HG03342 (cell line): Measurements from ENCODE around the gene P2RY14.

Experiments used
- ATAC-seq: cut with Tn5 transposase; IDR thresholded peaks from one replicate; pipeline ENCODE4 v1.9.1; 2021; ENCODE audit warnings: mild to moderate bottlenecking, moderate library complexity; ENCODE audit not compliant: unreplicated experiment

The P2RY14 gene

DNA sequence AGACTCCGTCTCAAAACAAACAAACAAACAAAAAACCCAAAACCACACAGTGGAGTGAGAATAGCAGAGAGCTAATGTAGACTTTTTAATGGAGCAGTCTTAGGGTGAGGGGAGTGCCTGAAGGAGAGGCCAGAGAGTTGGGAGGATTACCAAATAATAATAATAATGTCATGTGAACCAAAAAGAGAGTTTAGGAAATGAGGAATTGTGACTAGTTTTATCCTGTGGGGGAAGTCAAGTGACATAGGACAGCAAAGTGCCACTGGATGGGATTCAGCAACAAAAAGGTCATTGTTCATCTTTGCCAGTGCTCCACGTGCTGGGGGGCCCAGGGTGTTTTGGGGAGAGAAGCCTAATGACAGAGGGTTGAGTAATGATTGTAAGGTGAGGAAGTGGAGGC lies 25.4 kb upstream of the P2RY14 start:
- ATAC-seq: no peak

DNA sequence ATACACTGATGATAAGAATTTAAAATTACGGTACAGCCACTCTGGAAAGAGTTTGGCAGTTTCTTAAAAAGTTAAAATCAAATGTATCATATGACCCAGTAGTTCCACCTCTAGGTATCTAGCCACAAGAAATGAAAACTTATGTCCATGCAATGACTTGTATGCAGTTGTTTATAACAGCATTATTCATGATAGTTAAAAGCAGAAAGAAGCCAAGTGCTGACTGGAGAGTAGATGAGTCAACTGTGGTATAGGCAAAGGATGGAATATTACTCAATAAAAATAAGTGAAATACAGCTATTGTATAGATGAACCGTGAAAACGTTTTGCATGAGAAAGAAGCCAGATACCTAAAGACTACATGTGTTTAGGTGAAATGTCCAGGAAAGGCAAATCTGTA lies 23.4 kb upstream of the P2RY14 start:
- ATAC-seq: no peak

DNA sequence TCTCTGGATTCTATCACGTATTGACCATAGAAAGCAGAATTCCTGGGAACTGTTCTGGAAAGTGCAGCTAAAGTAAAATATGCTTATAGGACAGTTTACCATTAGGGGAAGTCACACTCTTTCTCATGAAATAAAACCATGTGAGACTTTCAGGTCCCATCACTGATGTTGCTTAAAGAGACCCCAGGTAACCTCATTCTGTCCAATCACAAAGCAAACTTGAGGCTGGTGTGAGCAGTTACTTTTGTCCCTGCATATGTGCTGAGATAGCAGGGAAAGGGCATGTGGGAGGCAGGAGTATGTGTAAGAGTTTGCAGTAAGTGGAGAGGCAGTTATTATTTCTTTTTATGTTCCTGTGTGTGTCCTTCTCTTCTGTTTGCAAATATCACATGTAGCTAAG lies 22.2 kb upstream of the P2RY14 start:
- ATAC-seq: no peak

DNA sequence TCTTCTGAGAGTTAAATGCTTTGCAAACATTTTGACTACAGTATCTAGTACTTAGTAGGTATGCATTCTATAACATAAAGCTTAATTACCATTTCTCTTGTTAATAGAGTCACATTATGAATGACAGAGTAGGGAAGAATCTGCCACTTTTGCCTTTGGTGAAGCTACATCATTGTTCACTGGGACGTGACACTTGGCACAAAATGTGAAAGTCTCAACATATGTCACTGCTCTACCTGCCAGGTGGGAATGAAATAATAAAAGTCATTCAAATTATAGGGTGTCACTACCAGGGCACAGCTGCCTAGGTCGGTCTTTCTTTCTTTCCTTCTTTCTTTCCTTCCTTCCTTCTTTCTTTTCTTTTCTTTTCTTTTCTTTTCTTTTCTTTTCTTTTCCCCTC lies 20.7 kb upstream of the P2RY14 start:
- no peak for ATAC-seq

DNA sequence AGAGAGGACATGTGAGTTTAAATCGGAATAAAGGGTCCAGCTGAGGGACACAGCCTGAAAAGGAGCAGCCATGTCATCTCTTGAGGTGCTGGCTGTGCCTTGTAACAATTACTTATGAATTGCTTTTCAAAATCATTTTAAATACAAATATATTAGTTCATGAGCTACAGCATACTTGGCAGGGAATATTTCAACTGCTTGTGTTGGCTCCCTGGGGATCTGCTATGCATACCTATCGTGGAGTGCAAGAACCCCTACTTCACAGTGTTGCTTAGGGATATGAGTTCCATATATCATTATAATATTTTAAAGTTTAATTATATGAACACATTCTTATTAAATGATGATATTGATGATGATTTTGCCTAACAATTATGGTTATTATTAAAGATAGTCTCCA lies 19.1 kb upstream of the P2RY14 start:
- no peak for ATAC-seq

DNA sequence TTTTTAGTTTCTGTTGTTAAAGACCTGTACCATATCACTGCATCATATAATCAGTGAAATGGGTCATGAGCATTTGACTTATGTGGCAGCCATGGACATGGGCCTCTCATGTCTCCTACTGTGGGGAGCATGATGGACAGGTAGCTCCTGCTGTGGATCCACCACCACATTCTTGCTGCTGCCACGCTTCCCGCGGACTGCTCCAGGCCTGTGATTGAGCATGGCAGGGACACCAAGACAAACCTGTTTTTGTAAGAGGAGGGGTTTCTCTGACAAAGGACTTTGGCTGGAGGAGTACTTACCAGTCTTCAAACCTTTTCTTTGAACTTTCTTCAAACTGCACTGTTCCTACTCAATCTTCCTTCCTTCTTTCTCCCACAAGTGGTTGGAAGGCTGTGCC lies 17.9 kb upstream of the P2RY14 start:
- no peak for ATAC-seq

DNA sequence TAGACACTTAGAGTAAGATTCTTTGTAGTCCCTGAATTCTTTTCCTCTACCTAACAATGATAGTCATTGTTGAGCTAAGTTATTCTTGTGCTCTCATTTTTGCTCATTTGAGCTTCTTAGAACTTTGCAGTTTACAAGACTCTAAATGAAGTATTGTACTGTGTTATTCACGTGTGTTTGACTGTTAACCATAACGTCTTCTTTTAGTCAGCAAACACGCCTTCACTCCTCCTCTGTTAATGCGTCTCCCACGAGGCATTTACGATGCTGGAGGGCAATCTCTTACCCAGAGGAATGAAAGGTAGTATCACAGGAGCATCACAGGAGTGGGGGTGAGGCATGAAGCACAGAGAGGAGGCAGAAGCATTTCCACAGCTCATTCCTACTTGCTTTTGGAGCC lies 14.8 kb upstream of the P2RY14 start:
- no peak for ATAC-seq

DNA sequence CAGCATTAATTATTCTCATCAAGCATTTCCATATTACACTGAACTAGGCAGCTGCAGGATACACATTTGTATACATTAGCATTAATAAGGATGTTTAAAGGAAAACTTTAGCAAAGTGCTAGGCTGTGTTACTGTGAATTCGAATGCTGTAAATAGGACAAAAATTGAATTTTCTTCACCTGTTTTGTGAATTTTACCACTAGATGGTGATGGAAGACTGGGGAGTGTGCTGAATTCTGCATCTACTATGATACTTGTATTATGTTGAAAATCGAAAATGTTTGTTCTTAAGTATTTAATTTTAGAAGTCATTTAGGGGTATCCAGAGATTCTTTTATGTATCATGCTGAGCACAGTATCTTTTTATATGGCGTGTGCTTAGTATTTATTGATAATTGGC lies 12.3 kb upstream of the P2RY14 start:
- ATAC-seq: no peak

DNA sequence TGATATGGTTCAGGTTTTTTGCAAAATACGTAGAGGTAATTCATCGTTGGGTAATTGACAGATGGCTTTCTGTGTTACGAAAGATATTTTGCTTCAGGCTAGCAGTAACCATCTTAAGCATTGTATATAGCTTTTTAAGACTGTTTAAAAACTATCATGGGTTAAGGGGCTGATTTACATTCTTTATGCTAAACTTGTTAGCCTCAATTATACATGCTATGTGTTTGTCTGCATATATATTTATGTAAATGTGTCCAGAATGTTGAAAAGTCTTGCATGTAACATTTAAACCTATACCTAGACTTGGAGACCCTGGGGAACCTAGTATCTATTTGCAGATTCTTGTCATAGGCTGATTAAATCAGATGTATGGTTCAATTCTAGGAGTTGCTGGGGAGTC lies 11.1 kb upstream of the P2RY14 start:
- ATAC-seq: no peak

DNA sequence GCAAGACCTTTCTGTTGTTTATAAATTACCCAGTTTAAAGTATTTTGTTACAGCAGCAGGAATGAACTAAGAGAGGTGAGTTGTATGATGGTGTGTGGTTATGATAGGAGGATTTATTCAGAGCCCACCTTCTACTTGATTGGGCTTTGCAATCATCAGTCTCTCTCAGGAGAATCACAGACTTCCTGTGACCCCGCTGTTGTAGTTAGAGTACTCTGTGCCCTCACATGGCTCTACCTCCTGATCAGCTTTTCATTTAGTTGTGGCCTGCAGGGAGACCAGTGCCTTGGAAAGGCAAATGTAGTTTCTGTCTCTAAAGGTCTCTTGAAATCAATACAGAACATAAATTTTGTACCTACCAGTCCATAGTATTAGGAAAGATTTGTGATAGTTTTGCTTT lies 7.6 kb upstream of the P2RY14 start:
- ATAC-seq: no peak

DNA sequence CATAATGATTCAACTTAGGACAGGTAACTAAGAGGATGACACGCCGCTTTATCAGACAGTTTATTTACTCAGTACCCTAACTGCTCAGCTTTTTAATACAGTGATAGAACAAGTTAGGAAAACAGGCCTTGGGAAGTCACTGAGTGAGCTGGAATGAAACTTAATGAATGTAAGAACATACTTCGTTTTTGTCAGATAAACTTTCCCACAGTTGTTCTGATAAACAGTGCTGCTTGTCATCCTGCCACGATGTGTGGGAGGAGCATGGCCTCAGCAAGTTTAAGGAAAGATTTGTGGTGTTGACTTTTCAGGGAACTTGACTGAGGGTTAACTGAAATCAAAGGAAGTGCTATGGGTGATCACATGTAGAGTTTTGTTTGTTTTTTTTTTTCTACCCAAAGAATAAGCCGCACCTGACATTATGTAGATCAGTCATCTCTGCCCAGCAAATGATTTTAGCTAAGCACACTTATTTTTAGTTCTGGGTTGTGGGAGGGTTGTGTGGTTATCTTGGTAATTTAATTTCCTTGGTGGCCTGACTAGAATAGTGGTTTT lies 5.6 kb upstream of the P2RY14 start:
- no peak for ATAC-seq

DNA sequence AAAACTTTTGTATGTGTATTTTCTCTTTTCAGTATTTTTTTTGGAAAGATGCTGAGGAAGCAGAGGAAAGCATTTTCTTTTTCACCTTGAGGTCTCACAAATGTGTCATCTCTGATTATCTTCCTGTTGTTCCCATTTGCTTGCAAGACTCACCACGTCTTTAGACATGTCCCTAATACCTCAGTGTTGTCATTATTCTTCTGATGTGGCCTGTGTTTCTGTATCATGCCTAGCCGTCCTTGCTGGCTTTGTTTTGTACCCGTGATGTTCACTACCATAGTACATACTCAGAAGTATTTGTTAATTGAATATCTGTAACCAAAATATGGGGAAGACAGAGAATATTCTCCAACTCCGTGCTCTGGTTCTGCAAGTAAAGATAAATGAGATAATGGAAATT lies 5.0 kb upstream of the P2RY14 start:
- no peak for ATAC-seq

DNA sequence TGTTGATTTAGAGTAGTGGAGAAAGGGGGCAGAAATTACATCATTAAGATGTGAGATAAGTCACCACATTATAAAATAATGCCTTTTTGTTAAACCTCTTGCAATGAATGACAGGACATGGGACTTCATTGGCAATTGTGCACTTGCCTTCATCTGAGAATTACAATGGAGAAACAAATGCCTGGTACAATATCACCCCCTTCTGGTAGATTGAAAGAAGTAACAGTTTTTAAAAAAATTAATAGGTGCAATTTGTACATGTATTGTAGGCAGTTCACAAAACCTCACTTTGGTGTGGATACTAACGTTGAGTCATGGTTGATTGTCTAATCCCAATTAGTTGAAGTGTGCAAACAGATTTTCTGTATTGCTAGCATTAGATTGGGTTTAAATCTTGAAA lies 4.6 kb upstream of the P2RY14 start:
- ATAC-seq: no peak

DNA sequence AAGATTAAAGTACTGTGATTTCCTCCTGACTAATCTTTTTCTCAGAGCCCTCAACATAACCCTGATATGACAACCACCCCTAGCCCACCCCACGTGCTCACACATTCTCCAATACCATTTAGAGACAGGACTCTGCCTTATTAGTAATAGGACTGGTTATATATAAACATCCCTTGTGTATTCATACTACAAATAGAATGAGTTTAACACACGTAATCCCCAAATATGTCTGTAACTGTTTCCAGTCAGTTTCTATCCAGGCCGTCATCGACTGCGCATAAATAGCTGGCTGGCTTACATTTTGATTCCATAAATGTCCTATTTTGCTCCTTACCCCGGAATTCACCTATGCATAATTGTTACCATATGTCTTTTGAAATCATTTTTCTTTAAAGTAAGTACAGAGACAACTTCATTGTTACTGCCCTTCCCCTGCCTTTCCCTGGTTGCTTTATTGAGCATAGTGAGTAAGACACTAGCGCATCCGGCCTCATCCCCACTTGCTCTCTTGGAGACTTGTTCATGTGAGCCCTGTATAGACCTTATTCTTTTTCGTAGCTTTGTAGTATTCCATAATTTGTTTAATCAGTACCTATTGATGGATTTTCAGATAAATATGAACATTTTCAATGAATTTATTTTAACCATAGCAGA lies 3.5 kb upstream of the P2RY14 start:
- no peak for ATAC-seq

DNA sequence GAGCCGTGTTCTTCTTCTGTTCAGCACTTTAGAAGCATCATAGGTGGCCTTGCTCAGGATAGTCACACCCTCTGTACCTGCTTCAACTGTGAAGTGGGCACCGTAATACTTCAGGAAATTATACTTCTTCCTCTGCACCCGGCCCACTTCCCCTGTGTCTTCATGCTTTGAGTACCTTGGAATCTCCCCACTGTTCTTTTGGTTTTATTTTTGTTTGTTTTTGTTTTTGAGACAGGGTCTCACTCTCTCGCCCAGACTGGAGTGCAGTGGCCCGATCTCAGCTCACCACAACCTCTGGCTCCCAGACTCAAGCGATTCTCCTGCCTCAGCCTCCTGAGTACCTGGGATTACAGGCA lies 1.7 kb downstream of the P2RY14 start:
- ATAC-seq: peak; percentile 71

DNA sequence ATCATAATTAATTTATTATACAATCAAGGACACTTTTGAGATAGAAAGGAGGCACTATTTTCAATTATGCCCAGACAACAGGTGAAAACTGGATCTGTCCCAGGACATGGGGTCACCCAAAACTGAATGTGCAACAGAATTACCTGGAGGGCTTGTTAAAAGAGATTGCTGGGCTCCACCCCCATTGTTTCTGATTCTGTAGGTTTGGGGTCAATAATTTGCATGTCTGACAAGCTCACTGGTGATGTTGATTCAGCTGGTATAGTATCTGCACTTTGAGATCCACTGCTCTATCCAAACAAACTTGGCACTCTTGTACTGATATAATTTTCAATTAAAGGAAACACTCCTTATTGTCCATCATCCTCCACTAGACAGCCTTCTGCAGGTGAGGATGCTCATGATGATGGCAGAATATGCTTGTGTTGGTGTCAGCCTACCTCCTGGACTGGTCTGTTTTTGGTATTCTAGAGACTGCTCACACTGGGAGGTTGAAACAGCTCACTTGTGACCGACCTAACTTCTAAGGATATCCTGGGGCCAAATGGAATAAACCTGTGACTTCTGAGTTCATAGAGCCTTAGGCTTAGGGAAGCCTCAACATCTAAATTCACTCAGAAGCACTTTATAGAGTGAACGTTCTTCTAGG lies 2.2 kb downstream of the P2RY14 start:
- peak; percentile 23 for ATAC-seq

DNA sequence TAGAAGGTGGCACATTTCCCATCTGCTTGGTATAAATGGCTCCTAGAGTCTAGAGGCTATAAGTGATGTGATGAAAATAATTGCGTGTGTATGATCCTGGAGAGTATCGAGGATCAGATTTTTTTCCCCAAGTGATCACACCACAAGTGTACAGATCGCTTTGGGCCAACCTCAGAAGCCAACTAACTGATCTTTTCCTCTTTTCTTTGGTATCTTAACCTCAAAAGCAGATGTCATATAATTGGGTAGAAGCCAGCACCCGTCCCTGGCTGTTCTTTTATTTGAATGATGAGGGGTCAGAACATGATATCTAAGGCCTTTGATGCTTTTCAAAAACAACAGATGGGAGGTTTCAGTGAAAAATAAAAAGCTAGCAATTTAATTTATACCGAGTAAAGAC lies 3.3 kb downstream of the P2RY14 start:
- no peak for ATAC-seq

DNA sequence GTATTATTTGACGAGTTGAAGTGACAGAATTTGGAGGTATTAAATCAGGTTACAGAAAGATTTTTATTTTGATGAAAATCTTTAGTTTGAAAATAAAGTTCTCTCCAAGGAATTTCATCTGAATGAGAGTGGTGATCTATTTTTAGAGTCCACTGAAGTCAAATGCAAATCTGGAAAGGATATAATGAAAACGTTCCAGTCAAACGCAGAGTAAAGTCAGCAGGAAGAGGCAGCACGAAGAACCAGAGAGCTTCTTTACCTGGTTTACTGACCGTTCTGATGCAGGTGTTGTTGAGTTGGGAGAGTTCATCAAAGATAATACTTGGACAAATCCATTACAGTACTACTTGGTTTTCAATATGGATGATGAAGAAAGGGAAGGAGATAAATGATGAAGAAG lies 8.7 kb downstream of the P2RY14 start:
- ATAC-seq: no peak

DNA sequence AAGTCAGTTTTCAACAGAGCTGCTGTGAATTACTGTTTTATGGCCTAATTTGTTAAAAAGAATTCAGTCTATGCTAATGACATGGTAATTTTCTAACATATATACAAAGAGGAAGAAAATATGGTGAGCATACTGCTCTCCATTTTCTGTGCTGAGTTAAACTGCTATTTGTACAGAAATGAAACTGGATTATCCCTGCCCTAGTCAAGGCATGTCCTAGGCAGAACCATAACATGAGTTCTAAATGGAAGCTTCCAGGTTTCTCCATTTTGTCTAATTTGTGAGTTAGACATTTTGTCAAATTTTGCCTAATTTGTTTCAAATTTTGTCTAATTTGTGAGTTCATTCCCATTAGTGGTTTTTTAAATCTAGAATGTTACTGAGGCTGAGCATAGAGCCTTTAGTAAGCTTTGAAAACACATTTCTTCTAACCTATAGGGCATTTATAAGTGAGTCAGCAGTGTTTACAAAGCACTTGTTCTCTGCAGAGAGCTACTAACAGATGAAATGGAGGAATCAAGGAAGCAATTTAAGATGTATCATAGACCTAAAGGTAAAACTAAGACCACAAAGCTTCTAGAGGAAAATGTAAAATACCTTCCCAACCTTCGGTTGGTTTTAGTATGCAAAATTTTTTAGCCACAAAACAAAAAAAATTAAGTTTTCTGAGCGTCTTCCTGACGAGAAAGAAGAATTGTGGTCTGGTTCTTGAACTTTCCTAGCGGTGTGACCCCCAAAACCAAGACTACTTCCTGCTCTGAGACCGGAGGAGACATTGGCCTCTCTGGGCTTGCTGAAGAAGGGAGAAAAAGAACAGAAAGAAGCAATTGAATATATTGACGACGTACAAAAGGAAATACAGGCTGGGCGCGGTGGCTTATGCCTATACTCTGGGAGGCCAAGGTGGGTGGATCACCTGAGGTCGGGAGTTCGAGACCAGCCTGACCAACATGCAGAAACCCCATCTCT lies 9.8 kb downstream of the P2RY14 start:
- ATAC-seq: no peak

DNA sequence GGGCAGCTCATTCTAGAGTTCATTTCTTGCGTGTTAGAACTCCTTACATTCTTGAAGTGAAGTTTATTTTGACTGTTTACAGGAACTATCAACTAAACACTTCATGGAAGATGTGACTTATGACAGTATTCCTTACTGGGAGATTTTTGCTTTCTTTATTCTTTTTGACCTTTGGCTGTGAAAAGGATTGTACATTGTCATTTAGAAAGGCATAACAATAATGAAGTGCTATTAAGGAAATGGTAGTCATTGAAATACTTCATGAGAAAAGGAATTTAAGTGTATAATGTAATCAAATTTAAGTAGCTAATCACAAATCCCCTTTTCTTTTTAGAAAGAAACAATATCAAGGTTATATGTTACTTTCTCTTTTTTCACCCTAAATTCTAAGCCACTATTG lies 11.3 kb downstream of the P2RY14 start:
- ATAC-seq: no peak

DNA sequence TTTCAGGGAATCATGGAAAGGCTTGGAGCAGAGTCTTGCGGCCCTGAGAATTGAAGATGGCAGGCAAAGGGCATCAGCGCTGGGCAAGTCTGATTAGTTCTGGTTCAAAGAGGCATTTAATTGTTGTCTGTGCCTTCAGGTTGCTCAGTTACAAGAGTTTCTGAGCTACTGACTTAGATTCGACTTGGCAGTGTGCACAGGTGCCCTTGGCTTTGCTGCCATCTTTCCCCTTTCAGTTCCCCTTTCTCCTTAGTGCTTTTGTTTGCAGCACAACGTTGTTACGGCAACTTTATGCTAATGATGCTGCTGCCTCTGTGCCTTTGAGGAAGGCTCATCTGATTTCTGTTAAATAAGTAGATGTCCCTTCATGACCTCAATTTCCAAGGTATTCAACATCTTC lies 12.5 kb downstream of the P2RY14 start:
- peak; percentile 95 for ATAC-seq

DNA sequence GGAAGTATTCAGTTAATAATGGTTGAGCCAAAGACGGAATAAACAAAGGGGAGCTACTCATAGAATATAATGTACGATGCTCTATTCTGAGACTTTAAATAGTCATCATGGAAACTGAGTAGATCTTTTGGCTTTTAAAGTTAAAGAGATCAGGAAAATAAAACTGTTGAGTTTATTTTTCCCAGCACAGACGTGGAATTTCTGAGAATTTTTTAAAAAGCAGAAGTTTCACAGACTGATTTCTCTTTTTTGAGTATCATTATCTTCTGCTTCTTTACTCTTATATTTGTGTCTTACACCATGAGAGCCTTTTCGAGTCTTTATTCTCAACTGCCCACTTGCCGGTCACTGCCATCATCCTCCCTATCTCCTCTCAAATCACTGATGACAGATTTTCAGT lies 13.2 kb downstream of the P2RY14 start:
- ATAC-seq: no peak
